Endothelial cell of umbilical vein (primary cell): ENCODE data around the gene MESP2. TPM values are rescaled to one million over a fixed set of nuclear protein-coding genes. Genes with fewer than 3 reads are reported as not detected.
A peak's percentile ranks its signal among the peaks of the same experiment; 100 is the strongest.

Experiments
- BruUV-seq: library from RNA; stranded (reverse); fragments of 400-500 nt; replicated peaks from 2 replicates; lab custom pipeline; 2021; lab: Mats Ljungman, UMichigan
- CTCF ChIA-PET: fragments of 300-600, 350-600 bp; sonication (Branson Sonifier 250); formaldehyde crosslinking; loops from one replicate; lab custom pipeline; 2021; ENCODE audit warnings: antibody characterized with exemption, inconsistent platforms; lab: Charles Lee
- POLR2A ChIA-PET: fragments of 300-600, 350-600 bp; sonication (Branson Sonifier 250); formaldehyde crosslinking; loops from one replicate; lab custom pipeline; 2021; ENCODE audit warnings: antibody characterized with exemption, inconsistent platforms; lab: Charles Lee
- DNase-seq: peaks from one replicate; pipeline ENCODE4 v3.0.0-alpha.2; 2011; ENCODE audit warnings: low read depth, low spot score
- FAIRE-seq: peaks from 2 replicates; lab custom pipeline; 2011; peaks lifted over from hg19 to GRCh38; lab: Jason Lieb, UNC
- H2AFZ ChIP-seq: 2 replicates; pipeline ENCODE4 v1.6.0; 2012; ENCODE audit warnings: low read depth, low read length, control low read depth, inconsistent platforms
- H3K27ac ChIP-seq: 2 replicates; pipeline ENCODE4 v1.5.1; 2011; ENCODE audit warnings: low read depth, mild to moderate bottlenecking, control low read depth, low read length, moderate library complexity; ENCODE audit not compliant: insufficient read depth
- H3K27me3 ChIP-seq, 2 experiments: 2 replicates each; pipeline versions ENCODE4 v1.6.0 to v1.6.1; 2011; ENCODE audit warnings: low read length in 2 of 2, mixed read lengths in 1 of 2; ENCODE audit not compliant: control insufficient read depth in 2 of 2, insufficient read depth in 2 of 2
- H3K36me3 ChIP-seq, 2 experiments: 2 replicates in 1 of 2; 3 replicates in 1 of 2; pipeline ENCODE4 v1.5.1; 2011; ENCODE audit warnings: low read length in 2 of 2, mild to moderate bottlenecking in 1 of 2, moderate library complexity in 1 of 2; ENCODE audit not compliant: control insufficient read depth in 2 of 2, insufficient read depth in 2 of 2; ENCODE audit errors: extremely low read depth in 1 of 2
- H3K4me1 ChIP-seq: 3 replicates; pipeline ENCODE4 v1.5.1; 2011; ENCODE audit warnings: mild to moderate bottlenecking, low read length; ENCODE audit not compliant: control insufficient read depth, insufficient read depth; ENCODE audit errors: extremely low read depth
- H3K4me2 ChIP-seq: 2 replicates; pipeline ENCODE4 v1.6.1; 2011; ENCODE audit warnings: low read length, control low read depth, mixed read lengths; ENCODE audit not compliant: insufficient read depth
- H3K4me3 ChIP-seq, 3 experiments: fragments of 200-600 bp in 1 of 3; sonication (generic), shearing (Covaris generic) in 1 of 3; replicated peaks in 1 of 3; 2 replicates each; pipeline ENCODE4 v1.5.1; 2011 to 2016; ENCODE audit warnings: control low read depth in 3 of 3, low read length in 3 of 3, mild to moderate bottlenecking in 2 of 3, inconsistent platforms in 1 of 3, low read depth in 1 of 3, moderate library complexity in 1 of 3; ENCODE audit not compliant: insufficient read depth in 1 of 3
- H3K79me2 ChIP-seq: 2 replicates; pipeline ENCODE4 v1.6.0; 2012; ENCODE audit warnings: low read length, inconsistent platforms; ENCODE audit not compliant: control insufficient read depth, insufficient read depth
- H3K9ac ChIP-seq: replicated peaks from 2 replicates; pipeline ENCODE3; 2011; ENCODE audit warnings: low read length, control low read depth; ENCODE audit not compliant: insufficient read depth; ENCODE audit errors: extremely low read depth
- H3K9me1 ChIP-seq: replicated peaks from 3 replicates; pipeline ENCODE4 v1.6.0; 2011; ENCODE audit warnings: mild to moderate bottlenecking, low read length; ENCODE audit not compliant: control insufficient read depth, insufficient read depth; ENCODE audit errors: extremely low read depth
- H3K9me3 ChIP-seq: replicated peaks from 2 replicates; pipeline ENCODE4 v1.5.1; 2012; ENCODE audit warnings: low read length, inconsistent platforms; ENCODE audit not compliant: control insufficient read depth, insufficient read depth
- H4K20me1 ChIP-seq: replicated peaks from 2 replicates; pipeline ENCODE3; 2011; ENCODE audit warnings: mild to moderate bottlenecking, low read length; ENCODE audit not compliant: control insufficient read depth, insufficient read depth; ENCODE audit errors: extremely low read depth
- CTCF ChIP-seq, 2 donors: IDR thresholded peaks; 1 replicate in 1 of 2; 2 replicates in 1 of 2; pipeline ENCODE4 v1.5.1; 2011; ENCODE audit warnings: low read length in 2 of 2, mild to moderate bottlenecking in 2 of 2, moderate library complexity in 2 of 2, control low read depth in 1 of 2, inconsistent platforms in 1 of 2, low read depth in 1 of 2; ENCODE audit not compliant: insufficient read depth in 1 of 2; ENCODE audit errors: extremely low read depth in 1 of 2
- EZH2 ChIP-seq: IDR thresholded peaks from 2 replicates; pipeline ENCODE4 v1.6.1; 2012; ENCODE audit warnings: borderline replicate concordance, low read depth, mild to moderate bottlenecking, moderate library complexity, low read length, inconsistent platforms; ENCODE audit not compliant: severe bottlenecking
- FOS ChIP-seq: IDR thresholded peaks from 2 replicates; pipeline ENCODE4 v1.6.1; 2011; ENCODE audit warnings: mild to moderate bottlenecking, low read length, moderate library complexity, borderline replicate concordance; ENCODE audit not compliant: insufficient read depth
- GATA2 ChIP-seq: IDR thresholded peaks from 2 replicates; pipeline ENCODE4 v1.7.0; 2011; ENCODE audit warnings: low read depth, mild to moderate bottlenecking, moderate library complexity, mixed read lengths, low read length; ENCODE audit not compliant: insufficient read length, insufficient read depth
- JUN ChIP-seq: IDR thresholded peaks from 2 replicates; pipeline ENCODE4 v1.6.1; 2011; ENCODE audit warnings: borderline replicate concordance, low read depth; ENCODE audit not compliant: insufficient read length, insufficient read depth
- POLR2A ChIP-seq: IDR thresholded peaks from 2 replicates; pipeline ENCODE4 v1.6.1; 2012; ENCODE audit warnings: low read depth, mild to moderate bottlenecking, control low read depth, low read length
- POLR2AphosphoS5 ChIP-seq: IDR thresholded peaks from 2 replicates; pipeline ENCODE4 v1.6.1; 2012; ENCODE audit warnings: low read depth, mild to moderate bottlenecking, control low read depth, low read length, moderate library complexity; ENCODE audit not compliant: insufficient read depth
- dilution Hi-C: fragments of 300-500 bp; cut with MboI; formaldehyde crosslinking; loops from one replicate; pipeline ENCODE4 v1.15.0; 2019; ENCODE audit warnings: low sequenced_read_pairs; ENCODE audit not compliant: extremely low pct_ligation_motif_present
- intact Hi-C: fragments of 100-400 bp; cut with micrococcal nuclease; formaldehyde crosslinking; loops from one replicate; pipeline ENCODE4 v1.10.0; 2022
- polyA plus RNA-seq, 4 experiments: library from polyadenylated mRNA; depleted of rRNA in 3 of 4; stranded (reverse) in 3 of 4; unstranded in 1 of 4; fragments of >200 nt; gene quantifications; 2 replicates each; pipeline versions ENCODE4 v1.2.1 to v1.2.3, GENCODE V29; 2011 to 2012; ENCODE audit warnings: missing spikeins in 1 of 4
- total RNA-seq: library from RNA; stranded (reverse); gene quantifications from 2 replicates; pipeline ENCODE4 v1.2.3, GENCODE V29; 2021
- TF ChIP-seq, protein P1 (sequence below): IDR thresholded peaks from 2 replicates; pipeline ENCODE4 v1.6.1; 2011; ENCODE audit not compliant: insufficient read depth, insufficient read length

The MESP2 gene
- total and polyA plus RNA-seq, 2 donors (not counting 3 experiments of a cell fraction or from before 2014, with no cell fraction given): 0.42 to 0.43 TPM

GRCh38 chr15:89801471-89802195, 25.5 kb downstream of the MESP2 start:
- TF ChIP-seq JUN (no peak), EZH2 (no peak), POLR2A (no peak)
- TF ChIP-seq, protein P1, sequence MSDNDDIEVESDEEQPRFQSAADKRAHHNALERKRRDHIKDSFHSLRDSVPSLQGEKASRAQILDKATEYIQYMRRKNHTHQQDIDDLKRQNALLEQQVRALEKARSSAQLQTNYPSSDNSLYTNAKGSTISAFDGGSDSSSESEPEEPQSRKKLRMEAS: no peak
- intact Hi-C loops (loop anchor here (1.0 to 2.0 kb wide), 3 partner anchors 10 to 25 kb away; partner anchors contain the start of gene MESP2), dilution Hi-C loops (no loop called here)
- H3K27ac ChIP-seq: peak overlapping the region; percentile 65
- FAIRE-seq (no peak), DNase-seq (no peak)
- H3K4me1 ChIP-seq: peaks cover 17% of the 10 kb centered on the region
- no peak overlapping the region for H3K4me2 ChIP-seq
- no peak overlapping the region for H3K4me3 ChIP-seq
- CTCF ChIA-PET: interaction anchor here (1.2 to 3.4 kb wide), 4 partner anchors 41 to 87 kb away, joined by 3 to 28 read pairs (median 7); no protein-coding TSS in a partner anchor
- H3K9me3 ChIP-seq: no peaks in the 10 kb centered on the region
- no peaks in the 10 kb centered on the region for H3K9me1 ChIP-seq
- no TSS peak for BruUV-seq
- POLR2A ChIA-PET: interaction anchor here (1.3 kb wide), 2 partner anchors 11 to 13 kb away, joined by 3 read pairs; partner anchors contain the start of gene ANPEP
- H3K27me3 ChIP-seq: no peaks in the 10 kb centered on the region
- H3K36me3 ChIP-seq: peaks cover 27 to 62% of the 10 kb centered on the region in 2 experiments
- H2AFZ ChIP-seq: no peak overlapping the region
- peaks cover 16% of the 10 kb centered on the region for H3K79me2 ChIP-seq
- H4K20me1 ChIP-seq: no peaks in the 10 kb centered on the region
- peak overlapping the region; percentile 21 for H3K9ac ChIP-seq

DNA sequence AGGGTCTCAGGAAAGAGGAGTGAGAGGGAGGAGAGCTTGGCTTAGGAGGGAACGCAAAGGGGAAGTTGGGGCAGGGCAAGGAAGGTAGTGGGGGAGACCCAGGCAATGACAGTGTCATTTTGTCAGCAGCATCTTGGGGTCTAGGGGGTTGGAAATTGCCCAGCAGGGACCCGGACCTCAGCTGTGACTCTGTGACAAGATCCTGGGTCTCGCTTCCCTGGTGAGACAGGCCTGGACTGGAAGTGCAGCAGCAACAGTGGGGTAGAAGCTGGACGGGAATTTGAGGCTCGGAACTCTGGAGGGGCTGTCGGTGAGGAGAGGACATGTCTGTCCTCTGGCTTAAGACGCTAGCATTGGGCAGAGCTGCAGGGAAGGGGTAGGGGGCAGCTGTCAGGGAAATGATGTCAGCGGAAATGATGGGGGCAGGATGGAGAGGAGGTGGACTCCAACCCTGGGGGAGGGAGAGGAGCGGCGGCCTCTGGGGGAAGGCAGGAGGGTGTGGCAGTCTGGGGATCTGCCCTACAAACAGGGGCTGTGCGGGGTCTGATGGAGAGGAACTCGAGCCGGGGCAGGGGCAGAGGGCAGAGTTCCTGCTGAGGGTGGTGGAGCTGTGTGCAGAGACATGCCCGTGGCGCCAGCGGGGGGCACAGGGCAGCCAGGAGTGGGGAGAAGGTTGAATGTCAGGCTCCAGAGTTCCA, 26.2 kb downstream of the MESP2 start:
- H3K27me3 ChIP-seq: no peaks in the 10 kb centered on the region
- no peaks in the 10 kb centered on the region for H3K9me3 ChIP-seq
- no peak overlapping the region for H2AFZ ChIP-seq
- H3K9me1 ChIP-seq: no peaks in the 10 kb centered on the region
- POLR2A ChIA-PET: interaction anchor here (0.8 to 1.3 kb wide), 3 partner anchors 10 to 41 kb away, joined by 3 read pairs; partner anchors contain the start of gene ANPEP
- peak; percentile 66 for DNase-seq
- no peaks in the 10 kb centered on the region for H4K20me1 ChIP-seq
- FAIRE-seq: peak; percentile 83
- intact Hi-C loops (loop anchor here (1.0 to 2.0 kb wide), 3 partner anchors 9 to 26 kb away; partner anchors contain the start of gene MESP2), dilution Hi-C loops (no loop called here)
- peak overlapping the region; percentile 65 for H3K27ac ChIP-seq
- BruUV-seq: no TSS peak
- peak overlapping the region; percentile 5 for H3K4me2 ChIP-seq
- H3K9ac ChIP-seq: peak overlapping the region; percentile 21
- TF ChIP-seq POLR2AphosphoS5 (peak; percentile 65), GATA2 (no peak), FOS (no peak), CTCF (IDR thresholded peaks at IDR 0.05; ENCODE audit: extremely low read depth in 1 of 2, insufficient read depth in 1 of 2, low read depth in 1 of 2, low read length in 2 of 2) (no peak), POLR2A (peak; percentile 56), EZH2 (no peak)
- TF ChIP-seq, protein P1: no peak
- peaks cover 21% of the 10 kb centered on the region for H3K79me2 ChIP-seq
- H3K4me1 ChIP-seq: peaks cover 17% of the 10 kb centered on the region
- no peak overlapping the region for H3K4me3 ChIP-seq
- peaks cover 23 to 58% of the 10 kb centered on the region in 2 experiments for H3K36me3 ChIP-seq
- CTCF ChIA-PET: interaction anchor here (1.2 to 3.4 kb wide), 4 partner anchors 42 to 86 kb away, joined by 3 to 28 read pairs (median 7); no protein-coding TSS in a partner anchor
